Ishikawa (cell line): ENCODE results near the gene PARD3B.

Source experiments
- EGR1 ChIP-seq: IDR thresholded peaks from 2 replicates; pipeline ENCODE4 v1.6.1; 2012
- EP300 ChIP-seq: IDR thresholded peaks from 2 replicates; pipeline ENCODE4 v1.6.1; 2012; ENCODE audit warnings: borderline replicate concordance
- FOXM1 ChIP-seq: IDR thresholded peaks from 2 replicates; pipeline ENCODE4 v1.6.1; 2012; ENCODE audit warnings: low read depth, borderline replicate concordance
- NFIC ChIP-seq: IDR thresholded peaks from 2 replicates; pipeline ENCODE4 v1.6.1; 2012
- RAD21 ChIP-seq: IDR thresholded peaks from 2 replicates; pipeline ENCODE4 v1.6.1; 2012; ENCODE audit warnings: low read depth
- TF ChIP-seq, protein P1 (sequence below): IDR thresholded peaks from 2 replicates; pipeline ENCODE4 v1.6.1; 2012

DNA sequence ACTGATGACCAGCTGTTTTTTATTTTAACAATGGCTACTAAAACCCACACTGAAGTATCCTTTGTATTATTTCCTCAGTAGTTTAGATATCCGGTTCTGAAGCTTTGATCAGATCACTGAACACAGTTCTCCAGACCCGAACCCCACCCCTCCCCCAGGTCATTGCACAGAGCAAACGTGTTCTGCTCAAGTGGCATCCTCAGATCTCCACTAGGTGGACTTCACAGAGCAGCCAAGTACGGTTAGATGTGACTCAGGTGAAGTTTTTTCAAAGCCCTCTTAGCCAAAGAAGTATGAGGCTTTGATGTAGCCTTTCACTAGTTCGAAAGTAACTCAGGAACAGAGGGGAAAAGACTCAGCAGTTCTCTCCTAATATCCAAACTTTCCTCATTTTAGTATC, 994.3 kb downstream of the PARD3B start:
- TF ChIP-seq EGR1 (no peak), EP300 (no peak), NFIC (no peak), FOXM1 (no peak), RAD21 (no peak)
- TF ChIP-seq, protein P1, sequence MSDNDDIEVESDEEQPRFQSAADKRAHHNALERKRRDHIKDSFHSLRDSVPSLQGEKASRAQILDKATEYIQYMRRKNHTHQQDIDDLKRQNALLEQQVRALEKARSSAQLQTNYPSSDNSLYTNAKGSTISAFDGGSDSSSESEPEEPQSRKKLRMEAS, result no peak
